GM18909 (cell line): Measurements from ENCODE around the gene NGLY1.

Experiments used
- ATAC-seq: cut with Tn5 transposase; IDR thresholded peaks from one replicate; pipeline ENCODE4 v1.9.1; 2021; ENCODE audit warnings: mild to moderate bottlenecking; ENCODE audit not compliant: unreplicated experiment, poor library complexity

The NGLY1 gene

GRCh38 chr3:25673738-25674298 is 109.4 kb downstream of the NGLY1 start:
- ATAC-seq = no peak
